Tibial nerve (tissue), 4 donors: ENCODE data around the gene MT2A. TPM values are rescaled to one million over a fixed set of nuclear protein-coding genes. Genes with fewer than 3 reads are reported as not detected.

Experiments
- DNase-seq, 2 donors: peaks; one replicate each; pipeline ENCODE4 v3.0.0-alpha.2; 2019; ENCODE audit warnings: low spot score in 2 of 2
- H3K27ac ChIP-seq, 4 donors: fragments of 200-600 bp; sonication (generic) in 3 of 4; one replicate each; pipeline ENCODE4 v1.5.1; 2017 to 2019; ENCODE audit warnings: mild to moderate bottlenecking in 1 of 4
- H3K27me3 ChIP-seq, 2 donors: fragments of 200-600 bp; sonication (generic) in 1 of 2; one replicate each; pipeline versions ENCODE4 v1.5.1 to v1.6.0; 2017 to 2019
- H3K36me3 ChIP-seq, 3 donors: fragments of 200-600 bp; sonication (generic); one replicate each; pipeline ENCODE4 v1.5.1; 2018 to 2019
- H3K4me1 ChIP-seq, 4 donors: fragments of 200-600 bp; sonication (generic) in 3 of 4; one replicate each; pipeline ENCODE4 v1.5.1; 2017 to 2019
- H3K4me3 ChIP-seq, 4 donors: fragments of 200-600 bp; sonication (generic) in 3 of 4; one replicate each; pipeline ENCODE4 v1.5.1; 2017 to 2019; ENCODE audit warnings: mild to moderate bottlenecking in 1 of 4, moderate library complexity in 1 of 4
- H3K9me3 ChIP-seq, 4 donors: fragments of 200-600 bp; sonication (generic) in 3 of 4; one replicate each; pipeline ENCODE4 v1.5.1; 2017 to 2019
- CTCF ChIP-seq, 5 experiments: fragments of 200-600 bp in 3 of 5; fragments of 450-650 bp in 2 of 5; sonication (generic) in 3 of 5; IDR thresholded peaks; one replicate each; pipeline ENCODE4 v1.5.1; 2016 to 2019; ENCODE audit warnings: antibody characterized with exemption in 5 of 5, mild to moderate bottlenecking in 3 of 5, moderate library complexity in 2 of 5
- EP300 ChIP-seq, 2 donors: sonication (generic); formaldehyde crosslinking; IDR thresholded peaks; one replicate each; pipeline ENCODE4 v1.6.1; 2017; ENCODE audit warnings: antibody characterized with exemption in 2 of 2, mild to moderate bottlenecking in 1 of 2
- POLR2A ChIP-seq, 2 donors: fragments of 450-650 bp; IDR thresholded peaks; one replicate each; pipeline ENCODE4 v1.6.1; 2017; ENCODE audit warnings: antibody characterized with exemption in 2 of 2, mild to moderate bottlenecking in 2 of 2, moderate library complexity in 2 of 2
- WGBS, 2 donors: methylation state at CpG; one replicate each; pipeline ENCODE4 v1.1.5; 2018; 5-methylcytosine and 5-hydroxymethylcytosine counted together
- total RNA-seq, 4 donors: library from RNA; depleted of rRNA; stranded (reverse); fragments of >200 nt; gene quantifications; one replicate each; pipeline ENCODE4 v1.1.0, GENCODE V29; 2016

Gene MT2A
- total RNA-seq, 4 donors from 2014 or later: 154 to 612 (median 354) TPM

- Histone ChIP-seq H3K4me3 (peak overlapping the region; percentile 62 to 69 (median 66)), H3K4me1 (peaks cover 0 to 64% (median 32%) of the 10 kb centered on the region in 4 donors), H3K9me3 (no peaks in the 10 kb centered on the region), H3K27ac (peak overlapping the region; percentile 76 to 97 (median 93)), H3K27me3 (no peaks in the 10 kb centered on the region), H3K36me3 (peaks cover 0 to 5% (median 0%) of the 10 kb centered on the region in 3 donors)
- TF ChIP-seq EP300 (IDR thresholded peaks at IDR 0.05) (peak in 1 of 2 donors; percentile 76), CTCF (IDR thresholded peaks at IDR 0.05) (no peak), POLR2A (IDR thresholded peaks at IDR 0.05) (peak in 1 of 2 donors; percentile 26)
- DNase-seq: peak; percentile 61 to 84
- WGBS, 2 donors: 1 to 2% methylated on average over 6 of the region's 6 CpGs
These were observed 1.1 kb downstream of the MT2A start for GRCh38 chr16:56609463-56609921.

DNA sequence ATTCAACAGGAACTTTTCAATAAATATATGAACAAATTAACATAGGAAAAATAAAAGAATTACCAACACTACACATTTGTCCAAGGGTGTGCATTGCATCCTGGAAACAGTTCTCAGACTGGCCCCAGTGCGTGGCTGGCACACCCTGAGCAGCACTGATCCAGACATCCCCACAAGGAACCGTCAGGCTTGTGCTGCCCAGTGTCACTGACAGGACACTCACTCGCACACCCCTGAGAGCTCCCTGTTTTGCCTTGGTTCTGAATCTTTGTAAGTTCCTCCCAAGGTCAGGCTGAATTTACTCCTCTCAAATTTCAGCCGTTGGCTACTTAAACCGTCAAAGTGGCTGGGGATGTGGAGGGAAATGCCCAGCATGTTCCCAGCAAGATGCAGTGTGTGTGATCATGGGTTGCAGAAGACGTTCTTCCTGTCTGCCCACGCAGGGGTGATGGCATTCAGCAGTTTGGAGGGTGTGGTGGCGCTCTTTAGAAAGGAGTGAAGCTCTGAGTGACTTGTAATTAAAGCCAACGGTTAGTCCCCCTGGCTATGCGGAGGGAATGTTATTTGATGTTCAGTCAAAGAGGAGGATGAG is 1.7 kb downstream of the MT2A start:
- TF ChIP-seq POLR2A (IDR thresholded peaks at IDR 0.05) (peak in 1 of 2 donors; percentile 32), CTCF (IDR thresholded peaks at IDR 0.05) (no peak), EP300 (IDR thresholded peaks at IDR 0.05) (peak; percentile 33 to 86)
- peak overlapping the region; percentile 76 to 97 (median 93) for H3K27ac ChIP-seq
- DNase-seq: peak in 1 of 2 donors; percentile 48
- WGBS, 2 donors: 12 to 16% methylated on average over 10 of the region's 10 CpGs
- peak overlapping the region; percentile 62 to 69 (median 66) for H3K4me3 ChIP-seq
- no peaks in the 10 kb centered on the region for H3K9me3 ChIP-seq
- H3K4me1 ChIP-seq: peaks cover 0 to 64% (median 32%) of the 10 kb centered on the region in 4 donors
- H3K27me3 ChIP-seq: no peaks in the 10 kb centered on the region
- H3K36me3 ChIP-seq: peaks cover 0 to 5% (median 0%) of the 10 kb centered on the region in 3 donors

GRCh38 chr16:56610609-56611111 is 2.3 kb downstream of the MT2A start:
- H3K4me1 ChIP-seq: peaks cover 0 to 59% (median 32%) of the 10 kb centered on the region in 4 donors
- H3K27me3 ChIP-seq: no peaks in the 10 kb centered on the region
- H3K9me3 ChIP-seq: no peaks in the 10 kb centered on the region
- H3K27ac ChIP-seq: peak overlapping the region; percentile 76 to 97 (median 93)
- H3K4me3 ChIP-seq: peak overlapping the region in 3 of 4 donors; percentile 62 to 69 (median 67)
- 25 to 35% methylated on average over 2 of the region's 2 CpGs for WGBS, 2 donors
- DNase-seq: no peak
- peaks cover 0 to 5% (median 0%) of the 10 kb centered on the region in 3 donors for H3K36me3 ChIP-seq
- no peak for TF ChIP-seq EP300 (IDR thresholded peaks at IDR 0.05)
- no peak for TF ChIP-seq POLR2A (IDR thresholded peaks at IDR 0.05)
- no peak for TF ChIP-seq CTCF (IDR thresholded peaks at IDR 0.05)

- H3K27ac ChIP-seq: peak overlapping the region; percentile 76 to 97 (median 93)
- peak in 1 of 2 donors; percentile 50 for DNase-seq
- TF ChIP-seq POLR2A (IDR thresholded peaks at IDR 0.05) (peak in 1 of 2 donors; percentile 14), EP300 (IDR thresholded peaks at IDR 0.05) (peak in 1 of 2 donors; percentile 86), CTCF (IDR thresholded peaks at IDR 0.05) (no peak)
- peaks cover 0 to 5% (median 0%) of the 10 kb centered on the region in 3 donors for H3K36me3 ChIP-seq
- H3K4me3 ChIP-seq: no peak overlapping the region
- H3K4me1 ChIP-seq: peaks cover 0 to 52% (median 29%) of the 10 kb centered on the region in 4 donors
- H3K27me3 ChIP-seq: no peaks in the 10 kb centered on the region
- 35 to 48% methylated on average over 2 of the region's 2 CpGs for WGBS, 2 donors
- H3K9me3 ChIP-seq: no peaks in the 10 kb centered on the region
These were observed 3.0 kb downstream of the MT2A start for GRCh38 chr16:56611281-56611833.

- Histone ChIP-seq H3K27ac (peak overlapping the region in 1 of 4 donors; percentile 97), H3K27me3 (no peaks in the 10 kb centered on the region), H3K4me3 (no peak overlapping the region), H3K9me3 (no peaks in the 10 kb centered on the region), H3K4me1 (peaks cover 0 to 50% (median 26%) of the 10 kb centered on the region in 4 donors), H3K36me3 (peaks cover 0 to 5% (median 0%) of the 10 kb centered on the region in 3 donors)
- no peak for TF ChIP-seq POLR2A (IDR thresholded peaks at IDR 0.05)
- no peak for TF ChIP-seq CTCF (IDR thresholded peaks at IDR 0.05)
- TF ChIP-seq EP300 (IDR thresholded peaks at IDR 0.05): no peak
- no peak for DNase-seq
These were observed 5.3 kb downstream of the MT2A start for GRCh38 chr16:56613706-56614105.
